Stimulated activated memory B cell treated with anti-CD40 and anti-IgM and Interleukin-4, amounts not matched to agents 10 μg/mL and 1 μg/mL and 100 μg/mL, for 72 hours (primary cell): Measurements from ENCODE around the gene WDR87.

ENCODE experiments used
- ATAC-seq: fragments of 150-1000 bp; cut with Tn5 transposase; 2 replicates; pipeline ENCODE4 v1.10.0; 2021
- H3K27ac Mint-ChIP-seq: one replicate; pipeline ENCODE4 v1.8.0; 2022; ENCODE audit warnings: mild to moderate bottlenecking, mixed read lengths
- H3K27me3 Mint-ChIP-seq: one replicate; pipeline ENCODE4 v1.8.0; 2022; ENCODE audit warnings: mixed read lengths
- H3K36me3 Mint-ChIP-seq: one replicate; pipeline ENCODE4 v1.8.0; 2022; ENCODE audit warnings: mixed read lengths
- H3K4me1 Mint-ChIP-seq: one replicate; pipeline ENCODE4 v1.8.0; 2022; ENCODE audit warnings: mixed read lengths
- H3K4me3 Mint-ChIP-seq: one replicate; pipeline ENCODE4 v1.8.0; 2022; ENCODE audit warnings: mild to moderate bottlenecking, moderate library complexity, mixed read lengths
- H3K9me3 Mint-ChIP-seq: one replicate; pipeline ENCODE4 v1.8.0; 2022; ENCODE audit warnings: mixed read lengths

WDR87 gene

DNA sequence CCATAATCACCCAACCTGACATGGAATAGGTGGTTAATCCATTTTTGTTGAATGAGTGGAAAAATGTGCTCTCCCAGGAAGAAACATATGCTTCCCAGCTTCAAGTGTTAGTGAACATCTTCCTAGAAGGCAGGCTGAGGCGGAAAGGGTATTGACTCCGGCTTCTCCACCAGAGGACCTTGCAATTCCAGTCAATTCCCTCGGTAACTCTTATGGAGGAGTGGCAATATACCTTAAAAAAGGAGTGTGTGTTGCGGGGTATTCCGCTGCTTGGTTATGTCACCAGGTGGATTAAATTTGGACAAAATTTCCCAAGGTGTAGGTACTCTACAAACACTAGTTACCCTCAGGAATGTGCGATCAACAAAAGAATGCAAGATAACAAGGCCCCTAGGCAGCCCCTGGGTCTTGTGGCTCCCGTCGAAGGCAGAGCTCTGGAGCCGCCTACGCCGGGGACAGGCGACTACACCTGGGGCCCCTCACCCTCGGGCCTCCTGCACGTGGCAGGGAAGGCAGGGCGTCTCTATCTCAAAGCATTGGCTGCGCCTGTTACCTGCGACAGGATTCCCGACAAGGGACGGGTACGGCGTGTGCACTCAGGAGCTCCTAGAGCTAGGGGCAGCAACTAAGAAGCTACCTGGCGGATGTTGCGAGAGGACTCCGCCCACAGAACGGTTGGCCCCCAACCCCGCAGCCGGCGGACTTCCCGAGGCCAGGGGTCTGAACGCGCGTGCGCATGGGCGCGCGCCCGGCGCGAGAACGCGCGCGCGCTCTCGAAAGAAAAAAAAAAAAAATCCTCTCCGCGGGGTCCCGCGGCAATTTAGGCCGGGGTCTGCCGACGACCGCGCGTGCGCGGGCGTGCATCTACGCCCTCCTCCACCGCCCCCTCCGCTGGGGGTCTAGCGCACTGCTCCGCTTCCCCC is at the start of gene WDR87:
WDR87 (minus strand) TSS at position 649 of the 923 bp plus-strand sequence. CDS start 8,355 bp downstream, outside the sequence.
- Mint-ChIP-seq H3K4me1 (peaks cover 53% of the 10 kb centered on the region), H3K4me3 (peak within 1 kb of the TSS; percentile 99), H3K27ac (peak within 1 kb of the TSS; percentile 97), H3K36me3 (peaks cover 22% of the 10 kb centered on the region), H3K9me3 (no peaks in the 10 kb centered on the region), H3K27me3 (no peaks in the 10 kb centered on the region)
- ATAC-seq: peak; percentile 65

DNA sequence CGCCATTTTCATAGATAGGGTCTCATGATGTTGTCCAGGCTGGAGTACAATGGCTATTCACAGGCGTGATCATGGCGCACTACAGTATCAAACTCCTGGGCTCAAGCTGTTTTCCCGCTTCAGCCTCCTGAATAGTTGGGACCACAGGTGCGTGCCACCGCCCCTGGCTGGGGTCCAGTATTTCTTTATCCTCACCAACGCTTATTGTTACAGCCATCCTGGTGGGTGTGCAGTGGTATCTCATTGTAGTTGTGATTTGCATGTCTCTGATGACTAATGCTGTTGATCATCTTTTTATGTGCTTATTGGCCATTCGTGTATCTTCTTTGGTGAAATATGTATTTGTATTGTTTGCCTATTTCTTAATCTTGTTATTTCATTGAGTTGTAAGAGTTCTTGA is 49.6 kb upstream of the WDR87 start:
- Mint-ChIP-seq H3K27ac (peak overlapping the region; percentile 66), H3K4me1 (peaks cover 80% of the 10 kb centered on the region), H3K36me3 (peaks cover 25% of the 10 kb centered on the region), H3K9me3 (no peaks in the 10 kb centered on the region), H3K27me3 (no peaks in the 10 kb centered on the region), H3K4me3 (no peak overlapping the region)
- no peak for ATAC-seq

DNA sequence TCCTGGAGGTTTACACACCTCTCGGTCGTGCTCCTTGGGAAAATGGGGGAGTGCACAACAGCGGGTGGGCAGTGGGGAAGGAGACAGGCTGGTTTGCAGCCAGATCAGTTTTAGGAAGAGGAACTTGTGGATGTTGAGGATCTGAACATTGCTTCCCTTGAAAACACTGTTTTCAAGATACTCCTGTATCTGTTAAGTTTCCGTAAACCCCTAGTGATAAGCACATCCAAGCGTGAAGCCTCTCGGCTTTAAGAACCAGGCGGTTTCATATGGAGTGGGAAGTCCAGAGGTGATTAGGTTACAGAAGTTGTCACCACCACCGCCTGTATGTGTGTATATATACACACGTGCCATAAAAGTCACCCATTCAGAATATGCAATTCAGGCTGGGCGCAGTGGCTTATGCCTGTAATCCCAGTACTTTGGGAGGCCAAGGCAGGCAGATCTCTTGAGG is 48.1 kb upstream of the WDR87 start:
- no peak for ATAC-seq
- peak overlapping the region; percentile 36 for H3K4me3 Mint-ChIP-seq
- H3K36me3 Mint-ChIP-seq: peaks cover 31% of the 10 kb centered on the region
- no peaks in the 10 kb centered on the region for H3K27me3 Mint-ChIP-seq
- H3K27ac Mint-ChIP-seq: peak overlapping the region; percentile 69
- no peaks in the 10 kb centered on the region for H3K9me3 Mint-ChIP-seq
- H3K4me1 Mint-ChIP-seq: peaks cover 79% of the 10 kb centered on the region

DNA sequence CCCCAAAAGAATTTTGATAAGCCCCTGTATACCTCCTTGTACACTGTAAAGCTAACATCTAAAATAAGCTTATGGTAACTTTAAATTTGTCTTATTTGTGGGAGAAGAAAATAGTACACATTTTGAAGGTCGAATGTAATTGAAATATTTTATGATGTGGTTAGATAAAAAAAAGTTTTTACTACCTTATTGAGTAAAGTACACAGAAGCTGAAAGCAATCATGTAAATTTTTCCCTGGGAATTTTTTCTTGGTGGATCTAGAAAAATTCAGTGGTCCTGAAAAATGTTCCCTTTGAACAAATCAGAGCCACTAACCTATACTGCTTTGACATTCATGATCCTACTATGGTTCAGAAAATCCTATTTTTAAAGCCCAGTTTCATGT is 47.5 kb upstream of the WDR87 start:
- H3K9me3 Mint-ChIP-seq: no peaks in the 10 kb centered on the region
- H3K27ac Mint-ChIP-seq: peak overlapping the region; percentile 69
- no peaks in the 10 kb centered on the region for H3K27me3 Mint-ChIP-seq
- no peak for ATAC-seq
- H3K4me3 Mint-ChIP-seq: no peak overlapping the region
- H3K4me1 Mint-ChIP-seq: peaks cover 78% of the 10 kb centered on the region
- peaks cover 31% of the 10 kb centered on the region for H3K36me3 Mint-ChIP-seq

DNA sequence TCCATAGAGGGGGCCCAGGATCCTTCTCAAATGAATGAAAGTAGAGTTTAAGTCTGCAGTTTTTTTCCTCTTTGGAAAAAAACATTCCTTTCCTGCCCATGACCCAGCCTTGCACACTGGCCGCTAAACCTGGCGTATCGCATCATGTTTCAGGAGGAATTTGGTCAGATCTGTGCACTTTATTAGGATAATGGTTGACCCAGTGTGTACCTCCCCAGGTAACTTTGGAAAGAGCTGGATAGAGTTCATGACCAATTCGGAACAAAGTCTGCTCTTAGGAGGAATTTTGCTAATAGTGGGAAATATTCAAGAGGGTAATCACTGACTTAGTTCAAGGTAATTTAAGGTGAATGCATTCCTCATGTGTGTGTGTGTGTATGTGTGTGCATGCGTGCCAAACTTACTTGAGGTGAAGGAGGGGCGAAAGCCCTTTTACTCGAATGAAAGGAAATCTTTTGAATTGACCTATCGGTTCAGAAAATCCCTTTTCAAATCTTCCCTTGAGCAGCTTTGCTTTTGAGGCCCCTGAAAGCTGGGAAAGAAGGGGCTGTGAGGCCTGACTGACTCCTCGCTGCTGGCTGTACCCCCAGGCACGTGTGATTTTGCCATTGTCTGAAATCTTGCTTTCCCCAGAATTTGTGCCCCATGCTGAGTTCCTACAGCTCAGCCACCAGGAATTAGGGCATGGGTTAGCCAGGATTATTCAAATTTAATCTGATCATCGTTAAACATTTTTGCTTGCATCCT is 47.0 kb upstream of the WDR87 start:
- no peak for ATAC-seq
- peak overlapping the region; percentile 69 for H3K27ac Mint-ChIP-seq
- no peak overlapping the region for H3K4me3 Mint-ChIP-seq
- no peaks in the 10 kb centered on the region for H3K9me3 Mint-ChIP-seq
- peaks cover 78% of the 10 kb centered on the region for H3K4me1 Mint-ChIP-seq
- peaks cover 31% of the 10 kb centered on the region for H3K36me3 Mint-ChIP-seq
- no peaks in the 10 kb centered on the region for H3K27me3 Mint-ChIP-seq

DNA sequence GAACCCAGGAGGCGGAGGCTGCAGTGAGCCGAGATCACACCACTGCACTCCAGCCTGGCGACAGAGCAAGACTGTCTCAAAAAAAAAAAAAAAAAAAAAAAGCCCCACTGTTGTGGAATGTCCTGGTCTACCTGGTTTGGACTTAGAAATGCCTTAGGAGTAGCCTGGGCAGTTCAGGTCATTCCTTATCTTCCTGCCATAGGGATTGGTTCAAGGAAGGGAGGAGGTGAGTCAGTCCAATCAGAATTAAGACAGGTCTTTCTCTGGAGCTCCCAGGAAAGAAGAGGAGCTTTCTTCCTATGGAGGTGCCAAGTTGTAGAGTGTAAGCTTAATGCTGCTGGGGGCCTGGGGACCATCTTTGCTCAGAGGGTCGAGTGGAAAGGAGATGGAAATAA is 45.4 kb upstream of the WDR87 start:
- Mint-ChIP-seq H3K27me3 (no peaks in the 10 kb centered on the region), H3K9me3 (no peaks in the 10 kb centered on the region), H3K36me3 (peaks cover 35% of the 10 kb centered on the region), H3K4me3 (no peak overlapping the region), H3K27ac (peak overlapping the region; percentile 87), H3K4me1 (peaks cover 78% of the 10 kb centered on the region)
- no peak for ATAC-seq

DNA sequence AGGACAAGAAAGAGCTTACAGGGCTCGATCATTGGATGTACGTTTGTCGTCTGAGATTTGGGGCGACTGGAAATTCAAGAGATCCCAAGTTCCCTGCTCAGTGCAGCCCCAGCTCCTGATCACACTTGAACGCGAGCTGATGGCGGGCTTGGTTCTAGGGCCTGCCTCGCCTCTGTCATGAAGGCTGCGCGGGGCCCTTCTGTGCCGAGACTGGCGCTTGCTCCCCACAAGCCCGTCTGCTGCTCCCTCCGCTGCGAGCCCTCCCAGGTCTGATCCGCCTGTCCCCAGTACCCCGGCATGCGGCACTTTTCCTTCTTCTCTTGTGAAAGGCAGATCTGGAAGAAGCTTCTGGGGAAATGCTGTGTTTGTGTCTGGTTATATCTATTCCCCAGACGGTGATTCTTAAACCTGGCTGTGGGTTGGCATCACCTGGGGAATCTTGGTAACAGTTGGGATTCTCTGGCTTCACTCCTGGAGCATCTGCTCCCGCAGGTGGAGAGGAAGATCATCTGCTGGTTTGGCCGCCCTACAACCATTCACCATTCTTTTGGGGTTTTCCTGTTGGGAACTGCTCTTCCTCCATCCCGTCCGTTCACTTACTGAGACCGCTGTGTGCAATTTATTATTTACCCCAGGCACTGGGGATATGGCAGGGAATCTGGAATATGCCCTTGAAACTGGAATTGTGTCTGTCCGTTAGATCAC is 44.2 kb upstream of the WDR87 start:
- Mint-ChIP-seq H3K9me3 (no peaks in the 10 kb centered on the region), H3K36me3 (peaks cover 30% of the 10 kb centered on the region), H3K4me3 (no peak overlapping the region), H3K27ac (peak overlapping the region; percentile 87), H3K4me1 (peaks cover 66% of the 10 kb centered on the region), H3K27me3 (no peaks in the 10 kb centered on the region)
- no peak for ATAC-seq

DNA sequence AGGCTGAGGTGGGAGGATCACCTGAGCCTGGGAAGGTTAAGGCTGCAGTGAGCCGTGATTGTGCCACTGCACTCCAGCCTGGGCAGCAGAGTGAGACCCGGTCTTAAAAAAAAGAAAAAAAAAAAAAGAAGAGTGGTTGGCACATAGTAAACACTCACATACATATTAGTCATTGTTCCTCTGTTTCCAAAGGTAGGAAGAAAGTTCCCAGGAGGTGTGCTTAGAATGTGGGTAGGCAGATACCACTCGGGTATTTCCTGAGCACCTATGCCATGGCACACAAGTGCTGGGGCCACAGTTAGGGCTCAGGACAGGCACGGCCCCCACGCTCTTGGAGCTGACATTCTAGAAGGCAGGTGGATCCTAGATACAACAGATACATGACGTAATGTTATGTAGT is 42.0 kb upstream of the WDR87 start:
- peaks cover 49% of the 10 kb centered on the region for H3K4me1 Mint-ChIP-seq
- peaks cover 22% of the 10 kb centered on the region for H3K36me3 Mint-ChIP-seq
- ATAC-seq: no peak
- peak overlapping the region; percentile 65 for H3K27ac Mint-ChIP-seq
- no peak overlapping the region for H3K4me3 Mint-ChIP-seq
- H3K9me3 Mint-ChIP-seq: no peaks in the 10 kb centered on the region
- H3K27me3 Mint-ChIP-seq: no peaks in the 10 kb centered on the region

DNA sequence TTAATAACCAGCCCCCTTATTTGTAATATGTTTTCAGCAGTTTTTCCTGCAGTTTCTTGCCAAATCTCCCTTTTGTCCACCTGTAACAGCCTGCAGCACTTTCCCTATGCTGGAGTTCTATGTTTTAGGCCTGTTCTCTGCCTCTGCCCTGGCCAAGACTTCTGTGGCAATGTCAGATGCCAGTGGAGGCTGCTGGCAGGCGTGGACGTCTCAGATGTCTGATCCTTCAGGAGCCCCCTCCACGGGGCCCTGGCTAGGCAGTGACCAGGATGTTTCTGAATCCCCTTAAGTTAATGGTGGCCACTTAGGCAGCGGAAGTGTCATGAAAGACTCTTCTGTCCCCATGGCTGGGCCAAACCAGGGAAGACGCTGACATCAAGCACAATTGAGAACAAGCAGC is 41.4 kb upstream of the WDR87 start:
- peaks cover 28% of the 10 kb centered on the region for H3K36me3 Mint-ChIP-seq
- no peak overlapping the region for H3K4me3 Mint-ChIP-seq
- no peak for ATAC-seq
- no peaks in the 10 kb centered on the region for H3K9me3 Mint-ChIP-seq
- peaks cover 49% of the 10 kb centered on the region for H3K4me1 Mint-ChIP-seq
- H3K27me3 Mint-ChIP-seq: no peaks in the 10 kb centered on the region
- H3K27ac Mint-ChIP-seq: peak overlapping the region; percentile 65

DNA sequence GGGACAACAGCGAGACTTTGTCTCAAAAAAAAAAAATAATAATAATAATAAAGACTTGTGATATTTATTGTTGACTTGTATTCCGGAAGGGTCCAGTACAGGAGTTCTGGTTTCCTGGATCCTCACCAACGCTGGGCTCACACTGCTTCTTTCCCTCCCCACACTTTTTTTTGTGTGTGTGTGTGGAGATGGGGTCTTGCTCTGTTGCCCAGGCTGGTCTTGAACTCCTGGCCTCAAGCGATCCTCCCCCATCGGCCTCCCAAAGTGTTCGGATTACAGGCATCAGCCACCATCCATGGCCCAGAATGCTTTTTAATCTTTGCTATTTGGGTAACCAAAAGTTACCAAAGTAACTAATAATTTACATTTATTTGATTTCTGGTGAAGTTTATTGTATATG is 39.7 kb upstream of the WDR87 start:
- Mint-ChIP-seq H3K4me3 (no peak overlapping the region), H3K9me3 (no peaks in the 10 kb centered on the region), H3K27me3 (no peaks in the 10 kb centered on the region), H3K4me1 (peaks cover 52% of the 10 kb centered on the region), H3K36me3 (peaks cover 43% of the 10 kb centered on the region), H3K27ac (no peak overlapping the region)
- no peak for ATAC-seq

DNA sequence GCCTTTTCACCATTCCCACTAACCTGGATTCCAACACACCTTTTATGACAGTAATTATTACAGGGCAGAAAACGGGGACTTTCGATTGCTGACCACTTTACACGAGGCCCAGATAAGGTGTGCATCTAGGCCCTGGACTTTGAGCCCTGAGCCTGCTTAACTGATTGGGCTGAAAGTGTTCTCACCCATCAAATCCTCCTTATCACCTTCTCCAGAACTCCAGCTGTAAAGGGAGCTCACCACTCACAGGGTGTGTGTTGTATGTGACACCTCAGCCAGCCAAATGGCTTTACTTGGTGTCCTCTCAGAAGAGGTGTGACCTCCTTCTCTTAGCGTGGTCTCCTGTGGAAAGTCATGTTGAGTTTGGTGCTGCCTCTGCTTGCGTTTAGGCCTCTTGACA is 37.1 kb upstream of the WDR87 start:
- H3K9me3 Mint-ChIP-seq: no peaks in the 10 kb centered on the region
- peaks cover 41% of the 10 kb centered on the region for H3K36me3 Mint-ChIP-seq
- ATAC-seq: no peak
- H3K4me3 Mint-ChIP-seq: no peak overlapping the region
- H3K27me3 Mint-ChIP-seq: no peaks in the 10 kb centered on the region
- peaks cover 48% of the 10 kb centered on the region for H3K4me1 Mint-ChIP-seq
- peak overlapping the region; percentile 50 for H3K27ac Mint-ChIP-seq

DNA sequence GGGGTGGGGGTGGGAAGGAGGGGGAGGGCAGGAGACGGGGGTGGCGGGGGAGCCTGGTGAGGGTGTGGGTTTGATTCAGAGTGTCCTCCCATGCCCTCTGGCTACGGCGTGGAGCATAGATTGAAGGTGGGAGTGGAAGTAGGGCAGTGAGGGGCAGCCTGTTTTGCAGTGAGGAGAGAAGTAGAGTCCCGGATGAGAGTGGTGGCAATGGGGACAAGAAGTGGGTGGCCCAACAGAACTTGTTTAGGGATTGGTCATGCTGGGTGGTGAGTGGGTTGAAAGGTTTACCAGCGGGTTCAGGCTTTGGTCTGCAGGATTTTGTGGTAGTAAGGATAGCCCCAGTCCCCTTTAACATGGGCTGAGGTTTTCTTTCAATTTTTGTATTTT is 36.1 kb upstream of the WDR87 start:
- no peak for ATAC-seq
- Mint-ChIP-seq H3K4me1 (peaks cover 45% of the 10 kb centered on the region), H3K36me3 (peaks cover 36% of the 10 kb centered on the region), H3K27ac (peak overlapping the region; percentile 50), H3K27me3 (no peaks in the 10 kb centered on the region), H3K4me3 (no peak overlapping the region), H3K9me3 (no peaks in the 10 kb centered on the region)

DNA sequence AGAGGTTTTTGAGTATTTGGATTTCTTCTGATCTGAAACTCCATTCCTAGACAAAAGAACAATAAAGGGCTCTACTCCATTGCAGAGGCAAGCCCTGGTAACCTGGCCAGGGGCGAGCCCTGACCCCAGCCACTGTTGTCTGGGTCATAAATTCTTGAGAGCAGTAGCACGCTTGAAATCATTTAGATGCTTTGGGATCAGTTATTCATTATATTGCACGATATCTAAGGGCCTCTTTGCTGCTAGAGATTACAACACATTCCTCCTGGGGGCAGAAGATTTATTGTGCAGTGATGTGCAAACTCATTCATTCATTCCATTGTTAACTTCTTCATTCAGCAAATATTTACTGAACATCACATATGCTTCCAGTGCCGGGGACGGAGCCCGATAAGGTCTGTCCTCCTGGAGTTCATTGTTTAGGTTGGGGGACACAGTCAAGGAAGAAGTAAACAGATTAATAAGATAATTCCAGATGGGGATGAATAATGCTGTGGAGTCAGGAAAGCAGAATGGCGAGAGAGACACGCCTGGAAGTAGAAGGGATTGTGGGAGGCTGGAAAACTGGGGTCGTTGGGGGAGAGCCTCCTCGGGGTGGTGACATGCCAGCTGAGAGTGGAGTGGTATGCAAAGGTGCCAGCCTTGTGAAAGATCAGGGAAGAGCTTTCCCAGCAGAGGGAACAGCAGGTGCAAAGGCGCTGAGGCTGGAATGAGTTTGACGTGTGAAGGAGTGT is 35.6 kb upstream of the WDR87 start:
- Mint-ChIP-seq H3K4me1 (peaks cover 43% of the 10 kb centered on the region), H3K27ac (peak overlapping the region; percentile 50), H3K9me3 (no peaks in the 10 kb centered on the region), H3K36me3 (peaks cover 33% of the 10 kb centered on the region), H3K27me3 (no peaks in the 10 kb centered on the region), H3K4me3 (no peak overlapping the region)
- no peak for ATAC-seq

DNA sequence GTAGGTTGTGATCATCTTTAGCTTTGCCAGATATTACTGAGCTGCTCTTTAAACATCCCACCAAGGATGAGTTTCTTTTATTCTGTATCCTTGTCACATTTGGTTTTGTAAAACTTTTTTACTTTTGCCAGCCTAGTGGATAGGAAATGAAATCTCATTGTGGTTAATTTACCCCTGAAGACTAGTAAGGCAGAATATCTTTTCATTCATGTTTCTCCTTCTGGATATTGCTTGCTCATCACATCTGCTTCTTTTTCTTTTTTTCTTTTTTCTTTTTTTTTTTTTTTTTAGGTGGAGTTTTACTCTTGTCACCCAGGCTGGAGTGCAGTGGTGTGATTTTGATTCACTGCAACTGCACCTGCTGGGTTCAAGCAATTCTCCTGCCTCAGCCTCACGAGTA is 32.0 kb upstream of the WDR87 start:
- Mint-ChIP-seq H3K27ac (no peak overlapping the region), H3K9me3 (no peaks in the 10 kb centered on the region), H3K4me3 (no peak overlapping the region), H3K27me3 (no peaks in the 10 kb centered on the region), H3K36me3 (peaks cover 56% of the 10 kb centered on the region), H3K4me1 (peaks cover 57% of the 10 kb centered on the region)
- ATAC-seq: no peak

DNA sequence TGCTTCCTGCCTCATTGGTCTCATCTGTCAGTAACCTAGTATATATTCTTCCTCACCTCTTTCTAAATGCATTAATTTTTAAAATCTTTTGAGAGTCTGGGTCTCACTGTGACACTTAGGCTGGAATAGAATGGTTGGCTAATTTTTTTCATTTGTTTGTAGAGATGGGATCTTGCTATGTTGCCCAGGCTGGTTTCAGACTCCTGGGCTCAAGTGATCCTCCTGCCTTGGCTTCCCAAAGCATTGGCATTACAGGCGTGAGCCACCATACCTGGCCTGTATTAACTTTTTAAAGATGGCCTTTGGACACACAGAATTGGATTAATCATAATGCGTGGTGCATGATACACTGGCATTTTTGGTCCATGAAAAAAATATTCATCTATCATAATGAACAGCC is 30.5 kb upstream of the WDR87 start:
- H3K27me3 Mint-ChIP-seq: no peaks in the 10 kb centered on the region
- peaks cover 45% of the 10 kb centered on the region for H3K36me3 Mint-ChIP-seq
- peaks cover 57% of the 10 kb centered on the region for H3K4me1 Mint-ChIP-seq
- no peak overlapping the region for H3K27ac Mint-ChIP-seq
- ATAC-seq: no peak
- no peaks in the 10 kb centered on the region for H3K9me3 Mint-ChIP-seq
- no peak overlapping the region for H3K4me3 Mint-ChIP-seq
